ENCODE results near the gene RIN2. TPM values are rescaled to one million over a fixed set of nuclear protein-coding genes. Genes with fewer than 3 reads are reported as not detected.

The RIN2 gene
- total and polyA plus RNA-seq, 2 of the 4 experiments (the other 2 are of a cell fraction) = 16.1 to 72.2 TPM

GRCh38 chr20:19725373-19725772 is 32.7 kb upstream of the RIN2 start:
- Histone ChIP-seq H3K23ac (ENCODE audit: low read depth, low read length) (no peak overlapping the region), H2AK5ac (ENCODE audit: low read depth, low read length) (no peak overlapping the region), H3K79me1 (ENCODE audit: low read depth in 1 of 2, low read length in 2 of 2) (no peaks in the 10 kb centered on the region), H3K4ac (ENCODE audit: low read depth, low read length) (no peak overlapping the region), H4K91ac (ENCODE audit: insufficient read depth, low read depth, low read length) (no peak overlapping the region), H2BK15ac (ENCODE audit: low read depth, low read length) (no peak overlapping the region), H3K27me3 (ENCODE audit: control insufficient read depth, insufficient read depth, low read length) (peaks cover 12% of the 10 kb centered on the region), H3K27ac (ENCODE audit: insufficient read depth, low read length) (no peak overlapping the region), H2AFZ (replicated peaks; ENCODE audit: low read length, poor library complexity) (no peak overlapping the region), H3K56ac (ENCODE audit: extremely low read depth, insufficient read depth, low read length) (no peak overlapping the region), H4K8ac (ENCODE audit: low read depth in 2 of 2, low read length in 2 of 2) (no peak overlapping the region), H2BK120ac (ENCODE audit: low read depth, low read length) (no peak overlapping the region), H3K14ac (replicated peaks; ENCODE audit: low read depth, low read length) (no peak overlapping the region), H4K5ac (ENCODE audit: low read depth, low read length) (no peak overlapping the region), H4K20me1 (ENCODE audit: insufficient read depth, low read length) (no peaks in the 10 kb centered on the region), H2AK9ac (replicated peaks; ENCODE audit: low read depth, low read length, poor library complexity) (no peak overlapping the region), H3K4me2 (ENCODE audit: low read depth, low read length) (no peak overlapping the region), H3K4me3 (ENCODE audit: insufficient read depth, low read depth, low read length) (no peak overlapping the region), H3K9ac (ENCODE audit: low read depth, low read length) (no peak overlapping the region), H3K4me1 (ENCODE audit: control insufficient read depth, insufficient read depth, low read length) (no peaks in the 10 kb centered on the region), H2BK20ac (ENCODE audit: low read depth, low read length) (no peak overlapping the region), H3K9me1 (ENCODE audit: insufficient read depth, low read length) (no peaks in the 10 kb centered on the region), H3K36me3 (ENCODE audit: control insufficient read depth, insufficient read depth, low read length) (no peaks in the 10 kb centered on the region), H2BK5ac (ENCODE audit: low read depth, low read length, poor library complexity, severe bottlenecking) (no peak overlapping the region), H3K9me3 (ENCODE audit: control insufficient read depth, insufficient read depth, low read length) (no peaks in the 10 kb centered on the region), H3K18ac (ENCODE audit: low read depth, low read length) (no peak overlapping the region)
- dilution Hi-C loops (cut with HindIII; ENCODE audit: low sequenced_read_pairs, unreplicated experiment) (no loop called here), in situ Hi-C loops (cut with MboI; ENCODE audit: low sequenced_read_pairs) (no loop called here), intact Hi-C loops (cut with micrococcal nuclease) (no loop called here)
- CTCF ChIA-PET = no interaction called here
- ATAC-seq (ENCODE audit: low read depth) (no peak), DNase-seq (no peak)
- no TSS peak for BruUV-seq (replicated peaks)
- POLR2A ChIA-PET (ENCODE audit: unreplicated experiment) = no interaction called here
- no CpG with 5 or more reads among the region's 4 CpGs for WGBS, 2 experiments (ENCODE audit: extremely low coverage in 2 of 2, insufficient read length in 1 of 2)
- no peak for TF ChIP-seq MAFK (IDR thresholded peaks at IDR 0.05; ENCODE audit: low read depth, low read length)
- TF ChIP-seq, protein P1, sequence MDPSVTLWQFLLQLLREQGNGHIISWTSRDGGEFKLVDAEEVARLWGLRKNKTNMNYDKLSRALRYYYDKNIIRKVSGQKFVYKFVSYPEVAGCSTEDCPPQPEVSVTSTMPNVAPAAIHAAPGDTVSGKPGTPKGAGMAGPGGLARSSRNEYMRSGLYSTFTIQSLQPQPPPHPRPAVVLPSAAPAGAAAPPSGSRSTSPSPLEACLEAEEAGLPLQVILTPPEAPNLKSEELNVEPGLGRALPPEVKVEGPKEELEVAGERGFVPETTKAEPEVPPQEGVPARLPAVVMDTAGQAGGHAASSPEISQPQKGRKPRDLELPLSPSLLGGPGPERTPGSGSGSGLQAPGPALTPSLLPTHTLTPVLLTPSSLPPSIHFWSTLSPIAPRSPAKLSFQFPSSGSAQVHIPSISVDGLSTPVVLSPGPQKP (IDR thresholded peaks at IDR 0.05; ENCODE audit: borderline replicate concordance, low read depth, low read length) = no peak
- no peak for TF ChIP-seq POLR2A (IDR thresholded peaks at IDR 0.05; ENCODE audit: low read depth, low read length)
- no peak for TF ChIP-seq SMC3 (IDR thresholded peaks at IDR 0.05; ENCODE audit: low read depth, low read length)
- TF ChIP-seq, protein P2, sequence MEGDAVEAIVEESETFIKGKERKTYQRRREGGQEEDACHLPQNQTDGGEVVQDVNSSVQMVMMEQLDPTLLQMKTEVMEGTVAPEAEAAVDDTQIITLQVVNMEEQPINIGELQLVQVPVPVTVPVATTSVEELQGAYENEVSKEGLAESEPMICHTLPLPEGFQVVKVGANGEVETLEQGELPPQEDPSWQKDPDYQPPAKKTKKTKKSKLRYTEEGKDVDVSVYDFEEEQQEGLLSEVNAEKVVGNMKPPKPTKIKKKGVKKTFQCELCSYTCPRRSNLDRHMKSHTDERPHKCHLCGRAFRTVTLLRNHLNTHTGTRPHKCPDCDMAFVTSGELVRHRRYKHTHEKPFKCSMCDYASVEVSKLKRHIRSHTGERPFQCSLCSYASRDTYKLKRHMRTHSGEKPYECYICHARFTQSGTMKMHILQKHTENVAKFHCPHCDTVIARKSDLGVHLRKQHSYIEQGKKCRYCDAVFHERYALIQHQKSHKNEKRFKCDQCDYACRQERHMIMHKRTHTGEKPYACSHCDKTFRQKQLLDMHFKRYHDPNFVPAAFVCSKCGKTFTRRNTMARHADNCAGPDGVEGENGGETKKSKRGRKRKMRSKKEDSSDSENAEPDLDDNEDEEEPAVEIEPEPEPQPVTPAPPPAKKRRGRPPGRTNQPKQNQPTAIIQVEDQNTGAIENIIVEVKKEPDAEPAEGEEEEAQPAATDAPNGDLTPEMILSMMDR (conservative IDR thresholded peaks at IDR 0.05; ENCODE audit: low read depth, low read length) = no peak
- TF ChIP-seq CHD1 (IDR thresholded peaks at IDR 0.05; ENCODE audit: low read depth, low read length) = no peak
- no peak for TF ChIP-seq MXI1 (IDR thresholded peaks at IDR 0.05; ENCODE audit: borderline replicate concordance, low read depth, low read length)
- TF ChIP-seq CEBPB (IDR thresholded peaks at IDR 0.05; ENCODE audit: low read depth, low read length) = no peak
- TF ChIP-seq, protein P3, sequence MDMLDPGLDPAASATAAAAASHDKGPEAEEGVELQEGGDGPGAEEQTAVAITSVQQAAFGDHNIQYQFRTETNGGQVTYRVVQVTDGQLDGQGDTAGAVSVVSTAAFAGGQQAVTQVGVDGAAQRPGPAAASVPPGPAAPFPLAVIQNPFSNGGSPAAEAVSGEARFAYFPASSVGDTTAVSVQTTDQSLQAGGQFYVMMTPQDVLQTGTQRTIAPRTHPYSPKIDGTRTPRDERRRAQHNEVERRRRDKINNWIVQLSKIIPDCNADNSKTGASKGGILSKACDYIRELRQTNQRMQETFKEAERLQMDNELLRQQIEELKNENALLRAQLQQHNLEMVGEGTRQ (IDR thresholded peaks at IDR 0.05; ENCODE audit: low read depth, low read length) = no peak
- TF ChIP-seq RFX5 (IDR thresholded peaks at IDR 0.05; ENCODE audit: low read depth, low read length) = no peak
- no peak for TF ChIP-seq RCOR1 (IDR thresholded peaks at IDR 0.05; ENCODE audit: insufficient replicate concordance, low read length)
- no peak for TF ChIP-seq BHLHE40 (IDR thresholded peaks at IDR 0.05; ENCODE audit: low read depth, low read length)
- no peak for TF ChIP-seq NFE2L2 (IDR thresholded peaks at IDR 0.05; ENCODE audit: low read depth, low read length)
- no peak for TF ChIP-seq MAZ (IDR thresholded peaks at IDR 0.05; ENCODE audit: borderline replicate concordance, low read depth, low read length)
- no peak for TF ChIP-seq RAD21 (IDR thresholded peaks at IDR 0.05; ENCODE audit: low read length)
- TF ChIP-seq FOS (IDR thresholded peaks at IDR 0.05; ENCODE audit: low read depth, low read length) = no peak

Measured in IMR-90 (cell line).